HG03108 (cell line): ENCODE data around the gene ORAI3.
"Not testable (repeated sequence)": the region's sequence is repeated elsewhere in the genome, so short reads cannot be mapped to it uniquely, and the experiment has no call there.

Experiments used
- ATAC-seq: cut with Tn5 transposase; IDR thresholded peaks from one replicate; pipeline ENCODE4 v1.9.1; 2021; ENCODE audit warnings: moderate library complexity; ENCODE audit not compliant: unreplicated experiment

The ORAI3 gene

DNA sequence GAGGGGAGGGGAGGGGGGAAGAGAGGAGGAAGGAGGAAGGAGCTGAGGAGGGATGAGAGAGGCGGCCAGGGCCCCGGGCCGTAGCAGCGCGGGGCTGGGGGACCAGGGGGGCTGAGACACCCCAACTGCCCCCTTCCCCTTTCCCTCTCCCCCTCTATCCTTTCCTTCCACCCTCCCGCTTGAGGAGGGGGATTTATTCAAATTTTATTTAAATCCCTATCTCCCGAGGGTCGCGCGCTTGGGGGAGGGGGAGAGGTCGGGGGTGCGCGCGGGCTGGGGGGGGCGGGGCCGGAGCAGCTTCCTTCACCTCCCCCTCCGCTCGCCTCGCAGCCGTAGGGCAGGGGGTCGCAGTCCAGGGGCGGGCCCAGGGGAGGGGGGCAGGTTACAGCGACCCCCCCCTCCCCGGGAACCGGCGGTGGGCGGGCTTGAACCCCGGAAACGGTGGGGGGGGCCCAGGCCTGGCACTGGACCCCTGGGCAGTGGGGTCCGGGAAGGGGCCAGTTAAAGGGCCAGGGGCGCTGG, 25.3 kb upstream of the ORAI3 start, which contains the start of gene FBXL19:
Gene FBXL19, plus strand, starts transcription at position 19 of the 522 bp plus-strand sequence. CDS start 2,183 bp downstream, outside the sequence.
- no peak for ATAC-seq

DNA sequence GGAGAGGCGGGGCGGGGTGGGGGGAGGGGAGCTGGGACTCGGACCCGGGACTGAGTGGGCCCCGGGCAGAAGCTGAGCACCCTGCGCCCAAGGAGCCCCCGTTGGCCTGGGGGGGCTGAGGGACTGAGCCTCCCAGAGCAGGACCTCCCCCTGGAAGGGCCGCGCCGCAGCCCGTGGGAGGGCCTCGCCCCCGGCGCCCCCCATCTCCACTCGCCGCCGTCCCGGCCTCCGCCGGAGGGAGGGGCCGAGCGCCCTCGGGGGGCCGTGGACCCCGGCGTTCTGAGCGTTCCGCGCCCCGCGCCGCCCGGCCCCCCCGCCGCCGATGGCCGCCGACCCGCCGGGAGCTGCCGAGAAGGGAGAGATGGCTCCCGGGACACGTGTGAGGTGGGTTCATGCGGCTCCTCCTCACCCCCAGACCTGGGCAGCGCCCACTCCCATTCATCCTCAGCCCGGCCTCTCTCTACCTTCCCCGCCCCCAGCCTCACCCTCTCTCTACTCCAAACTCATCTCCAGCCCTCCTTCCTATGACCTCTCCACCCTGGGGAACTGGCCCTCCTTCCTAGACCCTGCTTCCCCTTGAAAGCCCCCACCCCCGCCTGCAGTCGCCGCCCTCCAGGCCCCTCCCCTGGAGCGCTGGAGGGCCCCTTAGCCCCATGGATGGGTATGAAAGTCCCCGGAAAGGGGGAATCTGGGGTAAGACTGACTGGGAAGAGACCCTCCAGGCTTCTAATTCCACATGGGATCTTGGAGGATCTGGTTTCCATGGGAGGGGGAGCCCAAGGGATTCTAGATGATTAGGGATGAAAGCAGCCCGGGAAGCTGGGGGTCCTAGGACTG, 24.6 kb upstream of the ORAI3 start:
- no peak for ATAC-seq

DNA sequence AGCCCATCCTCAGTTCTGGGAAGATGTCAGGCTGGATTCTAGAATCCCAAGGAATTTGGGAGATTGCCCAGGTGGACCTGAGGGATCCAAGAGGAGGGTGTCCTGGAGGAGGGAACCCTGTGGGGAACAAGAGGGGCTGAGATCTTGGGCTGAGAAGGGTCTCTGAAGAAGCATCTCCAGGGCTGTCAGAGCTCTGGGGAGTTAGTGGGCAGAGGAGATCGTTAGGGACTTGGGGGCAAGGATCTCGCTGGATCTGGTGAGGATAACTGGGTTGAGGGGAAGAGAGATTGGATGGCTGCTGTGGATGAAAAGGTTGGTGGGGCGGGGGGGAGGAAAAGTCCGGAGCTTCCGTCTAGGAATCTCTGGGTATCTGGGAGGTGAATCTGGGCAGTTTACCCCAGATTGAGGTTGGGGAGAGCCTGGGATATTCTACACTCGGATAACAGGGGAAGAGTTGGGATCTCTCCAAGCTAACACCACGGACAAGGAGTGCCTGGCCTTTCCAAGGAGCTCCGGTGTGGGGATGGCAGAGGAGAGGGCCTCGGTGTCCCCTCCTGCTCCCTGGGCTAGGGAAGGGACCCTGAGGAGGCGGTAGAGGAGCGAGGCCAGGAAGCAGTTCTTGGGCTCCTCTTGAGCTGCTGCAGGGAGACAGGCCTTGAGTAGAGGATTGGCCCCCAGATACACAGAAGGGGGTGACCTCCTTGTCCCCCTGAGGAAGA, 23.8 kb upstream of the ORAI3 start:
- no peak for ATAC-seq

DNA sequence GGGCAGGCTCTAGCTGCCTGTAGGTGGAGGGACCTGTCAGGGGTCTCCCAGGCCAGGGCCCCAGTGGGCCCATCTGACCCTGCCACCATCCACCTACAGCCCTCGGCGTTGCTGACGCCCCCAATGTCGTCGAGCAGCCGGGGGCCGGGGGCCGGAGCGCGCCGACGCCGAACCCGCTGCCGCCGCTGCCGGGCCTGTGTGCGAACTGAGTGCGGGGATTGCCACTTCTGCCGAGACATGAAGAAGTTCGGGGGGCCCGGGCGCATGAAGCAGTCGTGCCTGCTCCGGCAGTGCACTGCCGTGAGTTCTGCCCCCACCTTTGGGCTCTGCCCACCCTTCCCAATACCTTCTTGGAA, 23.3 kb upstream of the ORAI3 start:
- no peak for ATAC-seq

DNA sequence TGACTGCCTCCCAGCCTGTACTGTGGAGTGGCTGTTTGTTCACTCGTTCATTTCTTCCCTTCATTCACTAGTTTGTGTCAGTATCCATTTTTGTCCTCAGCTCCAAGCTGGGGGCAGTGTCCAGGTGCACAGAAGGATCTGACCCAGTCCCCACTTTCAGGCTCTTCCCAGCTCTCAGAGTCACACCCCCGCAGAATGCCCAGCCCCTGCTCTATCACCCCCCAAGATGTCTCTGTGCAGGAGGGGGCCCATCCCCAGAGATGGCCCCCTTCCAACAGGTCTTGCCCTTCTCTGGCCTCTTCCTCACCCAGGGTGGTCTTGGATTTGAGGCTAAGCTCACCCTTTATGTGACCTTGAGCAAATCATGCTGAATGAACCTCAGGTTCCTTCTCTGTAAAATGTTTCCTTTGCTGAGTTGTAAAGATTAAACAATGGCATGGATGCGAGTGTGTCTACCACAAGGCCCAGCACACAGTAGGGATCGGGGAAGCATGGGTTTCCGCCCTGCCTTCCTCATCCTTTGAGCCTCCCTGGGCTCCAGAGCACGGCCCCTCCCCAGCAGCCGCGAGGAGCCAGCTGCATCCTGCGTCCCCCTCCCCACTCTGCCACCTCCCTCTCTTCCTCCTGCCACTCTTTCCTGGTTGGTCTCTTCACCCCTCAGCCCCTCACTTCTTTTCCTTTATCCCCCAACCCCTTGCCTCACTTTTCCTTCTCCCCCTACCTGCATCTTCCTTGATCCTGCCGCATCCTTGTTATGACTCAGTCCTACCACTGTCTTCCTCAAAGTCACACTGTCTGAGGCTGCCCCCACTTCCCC, 22.7 kb upstream of the ORAI3 start:
- no peak for ATAC-seq

DNA sequence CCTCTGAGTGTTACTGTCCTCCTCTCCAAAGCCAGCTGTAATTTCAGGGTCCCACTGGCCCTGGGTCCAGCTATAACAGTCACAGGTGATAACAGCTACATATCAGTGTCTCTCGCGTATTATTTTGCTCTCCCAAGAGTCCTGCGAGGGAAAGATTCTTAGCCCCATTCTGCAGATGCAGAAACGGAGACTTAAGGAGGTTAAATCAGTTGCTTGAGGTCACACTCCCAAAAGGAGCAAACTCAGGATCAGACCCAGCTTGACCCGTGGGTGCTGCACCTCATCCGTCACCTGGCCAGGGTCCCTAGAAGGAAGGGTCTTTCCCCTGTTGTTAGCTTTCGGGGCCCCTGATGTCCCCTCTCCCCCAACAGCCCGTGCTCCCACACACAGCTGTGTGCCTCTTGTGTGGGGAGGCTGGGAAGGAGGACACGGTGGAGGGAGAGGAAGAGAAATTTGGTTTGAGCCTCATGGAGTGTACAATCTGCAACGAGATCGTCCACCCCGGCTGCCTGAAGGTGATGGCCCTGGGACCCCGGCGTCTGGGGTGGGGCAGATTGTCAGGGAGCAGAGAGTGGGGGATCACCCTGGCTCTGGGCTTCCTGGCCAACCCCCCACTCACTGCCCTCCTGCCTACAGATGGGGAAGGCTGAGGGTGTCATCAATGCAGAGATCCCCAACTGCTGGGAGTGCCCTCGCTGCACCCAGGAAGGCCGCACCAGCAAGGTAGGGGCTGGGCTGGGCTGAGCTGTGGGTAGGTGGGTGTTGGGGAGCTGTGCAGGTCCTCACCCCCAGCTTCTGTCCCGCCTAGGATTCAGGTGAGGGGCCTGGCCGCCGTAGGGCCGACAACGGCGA, 21.7 kb upstream of the ORAI3 start:
- no peak for ATAC-seq

DNA sequence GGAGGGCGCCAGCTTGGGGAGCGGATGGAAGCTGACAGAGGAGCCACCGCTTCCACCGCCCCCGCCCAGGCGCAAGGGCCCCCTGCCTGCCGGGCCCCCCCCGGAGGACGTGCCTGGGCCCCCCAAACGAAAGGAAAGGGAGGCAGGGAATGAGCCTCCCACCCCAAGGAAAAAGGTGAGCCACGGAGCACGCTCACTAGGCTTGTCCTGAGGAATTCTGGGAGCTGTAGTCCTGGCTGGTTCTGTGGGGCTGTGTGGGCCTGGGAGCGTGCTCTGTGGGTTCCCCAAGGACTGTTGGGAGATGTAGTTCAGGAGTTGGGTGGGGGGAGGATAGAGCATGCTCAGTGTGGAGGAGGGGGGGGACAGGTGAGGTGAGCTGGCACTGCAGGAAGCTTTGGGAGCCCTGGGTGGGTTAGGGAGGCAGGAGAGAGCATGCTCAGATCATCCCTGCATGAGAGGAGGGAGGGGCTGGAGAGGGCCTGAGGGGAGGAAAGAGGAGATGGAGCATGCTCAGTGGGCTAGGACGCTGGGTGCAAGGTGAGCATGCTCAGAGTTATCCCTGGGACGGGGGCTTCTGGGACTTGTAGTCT, 21.0 kb upstream of the ORAI3 start:
- no peak for ATAC-seq

DNA sequence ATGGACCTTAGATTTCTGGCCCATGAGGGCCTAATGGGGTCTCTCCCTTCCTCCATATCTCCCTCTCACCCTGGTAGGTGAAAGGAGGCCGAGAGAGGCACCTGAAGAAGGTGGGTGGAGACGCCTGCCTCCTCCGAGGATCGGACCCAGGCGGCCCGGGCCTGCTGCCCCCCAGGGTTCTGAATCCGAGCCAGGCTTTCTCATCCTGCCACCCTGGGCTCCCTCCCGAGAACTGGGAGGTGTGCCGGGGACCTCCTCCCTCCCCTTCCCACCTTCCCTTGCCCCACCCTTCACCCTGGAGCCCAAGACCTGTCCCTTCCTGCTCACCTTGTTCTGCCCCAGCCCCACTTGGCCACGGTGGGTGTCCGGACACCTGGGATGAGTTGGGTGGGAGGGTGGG, 20.5 kb upstream of the ORAI3 start:
- no peak for ATAC-seq

DNA sequence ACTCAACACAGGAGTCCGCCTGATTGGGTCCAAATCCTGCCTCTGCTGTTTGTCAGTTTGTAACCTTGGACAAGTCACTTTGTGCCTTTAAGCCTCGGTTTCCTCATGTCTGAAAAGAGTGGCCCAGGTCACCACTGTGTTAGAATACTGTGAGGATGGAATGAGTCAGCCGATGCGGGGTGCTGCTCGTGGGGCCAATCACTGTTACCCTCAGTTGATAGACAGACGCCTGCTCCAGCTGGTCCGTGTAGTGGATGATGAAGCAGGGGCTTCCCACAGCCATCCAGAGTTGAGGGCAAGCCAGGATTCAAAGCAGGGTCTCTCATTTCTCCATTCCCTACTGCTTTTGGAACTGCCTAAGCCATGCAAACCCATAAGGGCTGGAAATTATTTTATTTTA, 19.7 kb upstream of the ORAI3 start:
- no peak for ATAC-seq

DNA sequence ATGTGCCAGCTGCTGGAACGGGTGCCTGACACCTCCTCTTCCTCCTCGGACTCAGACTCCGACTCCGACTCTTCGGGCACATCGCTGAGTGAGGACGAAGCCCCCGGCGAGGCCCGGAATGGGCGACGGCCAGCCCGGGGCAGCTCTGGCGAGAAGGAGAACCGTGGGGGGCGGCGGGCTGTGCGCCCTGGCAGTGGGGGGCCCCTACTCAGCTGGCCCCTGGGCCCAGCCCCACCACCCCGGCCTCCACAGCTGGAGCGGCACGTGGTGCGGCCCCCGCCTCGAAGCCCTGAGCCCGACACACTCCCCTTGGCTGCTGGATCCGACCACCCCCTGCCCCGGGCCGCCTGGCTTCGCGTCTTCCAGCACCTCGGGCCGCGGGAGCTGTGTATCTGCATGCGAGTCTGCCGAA, 18.7 kb upstream of the ORAI3 start:
- ATAC-seq, result no peak

DNA sequence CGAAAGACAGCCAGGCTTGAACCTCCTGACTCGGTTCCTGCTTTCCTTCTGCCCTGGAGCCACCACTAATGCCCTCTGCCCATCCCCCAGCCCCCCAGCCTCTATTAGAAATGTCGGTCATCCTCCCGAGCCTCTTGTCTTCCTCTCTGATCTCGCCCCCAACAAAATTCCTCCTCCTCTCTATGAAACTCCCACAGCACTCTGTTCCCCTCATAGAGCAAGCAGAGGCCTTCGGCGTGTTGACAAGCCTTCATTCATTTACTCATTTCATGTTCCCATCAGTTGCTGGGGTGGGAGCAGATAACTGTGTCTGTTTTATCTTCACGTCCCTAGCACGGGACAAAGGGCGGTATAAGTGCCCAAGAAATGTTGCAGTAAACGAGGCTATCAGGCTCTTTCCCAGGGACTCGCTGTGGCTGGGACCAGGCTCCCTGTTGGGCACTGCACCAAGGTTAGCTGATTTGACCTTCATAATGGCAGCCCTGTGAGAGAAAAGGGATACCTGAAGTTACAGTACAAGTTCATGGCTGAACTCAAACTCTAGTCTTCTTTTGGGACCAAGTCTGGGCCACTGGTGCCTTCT, 17.7 kb upstream of the ORAI3 start:
- no peak for ATAC-seq

DNA sequence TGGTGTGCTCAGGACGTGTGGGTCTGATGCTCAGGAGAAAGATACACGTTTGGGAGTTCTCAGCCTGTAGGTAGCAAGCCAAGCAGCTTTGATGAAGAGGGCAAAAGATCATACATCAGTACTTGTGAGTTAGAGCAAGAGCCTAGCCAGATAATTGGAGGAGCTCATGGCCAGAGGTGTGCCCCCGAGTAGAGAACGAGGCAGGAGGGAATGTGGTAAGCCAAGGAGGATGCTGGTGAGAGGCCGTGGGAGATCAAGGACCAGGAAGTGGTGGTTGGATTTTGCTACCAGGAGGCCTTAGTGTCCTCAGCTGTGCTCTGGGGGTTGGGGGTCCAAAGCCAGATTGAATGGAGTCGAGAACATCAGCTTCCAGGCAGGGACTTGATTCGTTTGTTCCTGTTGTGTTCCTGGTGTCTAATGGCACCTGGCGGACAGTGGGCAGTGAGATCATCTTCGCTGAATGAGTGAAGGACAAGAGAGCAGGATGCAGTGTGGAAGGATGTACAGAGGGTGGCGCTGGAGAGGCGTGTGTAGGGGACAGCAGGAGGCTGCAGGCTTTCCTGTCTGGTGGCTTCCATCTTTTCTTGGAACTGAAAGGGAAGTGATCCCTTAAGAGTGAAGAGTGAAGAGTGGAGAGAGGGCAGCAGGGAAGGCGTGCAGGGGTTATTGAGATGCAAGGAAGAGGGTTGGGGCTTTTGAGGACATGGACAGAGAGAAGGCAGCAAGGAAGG, 13.9 kb upstream of the ORAI3 start:
- no peak for ATAC-seq

DNA sequence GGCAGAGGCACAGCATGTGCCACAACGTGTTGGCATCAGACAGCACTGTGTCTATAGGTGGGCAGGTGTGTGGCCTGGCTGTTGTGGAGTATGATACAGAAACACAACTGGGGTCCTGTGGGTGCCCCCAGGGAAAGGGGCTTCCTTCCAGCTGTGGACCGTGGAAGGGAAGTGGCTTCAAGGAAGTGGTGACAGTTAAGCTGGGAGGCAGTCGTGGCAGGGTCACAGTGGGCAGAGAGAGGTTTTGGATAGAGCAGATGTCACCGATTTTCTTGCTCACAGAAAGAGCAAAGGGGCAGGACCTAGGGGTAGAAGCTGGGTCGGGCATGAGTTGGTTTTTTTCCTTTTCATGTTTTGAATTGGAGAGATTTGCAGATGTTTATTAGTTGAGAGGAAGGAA, 11.2 kb upstream of the ORAI3 start:
- ATAC-seq, result no peak

DNA sequence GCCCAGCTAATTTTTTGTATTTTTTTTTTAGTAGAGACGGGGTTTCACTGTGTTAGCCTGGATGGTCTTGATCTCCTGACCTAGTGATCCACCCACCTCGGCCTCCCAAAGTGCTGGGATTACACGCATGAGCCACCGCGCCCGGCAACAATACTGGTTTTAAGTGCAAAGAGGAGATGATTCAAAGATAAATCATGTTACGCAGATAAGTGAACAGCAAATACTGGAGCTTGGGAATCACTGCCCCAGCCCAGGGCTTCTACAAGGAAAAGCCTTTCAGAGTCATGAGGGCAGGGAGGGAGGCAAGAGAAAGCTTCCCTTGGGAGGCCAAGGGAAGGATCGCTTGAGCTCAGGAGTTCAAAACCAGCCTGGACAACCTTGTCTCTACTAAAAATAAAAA, 9.3 kb upstream of the ORAI3 start:
- not testable (repeated sequence) for ATAC-seq

DNA sequence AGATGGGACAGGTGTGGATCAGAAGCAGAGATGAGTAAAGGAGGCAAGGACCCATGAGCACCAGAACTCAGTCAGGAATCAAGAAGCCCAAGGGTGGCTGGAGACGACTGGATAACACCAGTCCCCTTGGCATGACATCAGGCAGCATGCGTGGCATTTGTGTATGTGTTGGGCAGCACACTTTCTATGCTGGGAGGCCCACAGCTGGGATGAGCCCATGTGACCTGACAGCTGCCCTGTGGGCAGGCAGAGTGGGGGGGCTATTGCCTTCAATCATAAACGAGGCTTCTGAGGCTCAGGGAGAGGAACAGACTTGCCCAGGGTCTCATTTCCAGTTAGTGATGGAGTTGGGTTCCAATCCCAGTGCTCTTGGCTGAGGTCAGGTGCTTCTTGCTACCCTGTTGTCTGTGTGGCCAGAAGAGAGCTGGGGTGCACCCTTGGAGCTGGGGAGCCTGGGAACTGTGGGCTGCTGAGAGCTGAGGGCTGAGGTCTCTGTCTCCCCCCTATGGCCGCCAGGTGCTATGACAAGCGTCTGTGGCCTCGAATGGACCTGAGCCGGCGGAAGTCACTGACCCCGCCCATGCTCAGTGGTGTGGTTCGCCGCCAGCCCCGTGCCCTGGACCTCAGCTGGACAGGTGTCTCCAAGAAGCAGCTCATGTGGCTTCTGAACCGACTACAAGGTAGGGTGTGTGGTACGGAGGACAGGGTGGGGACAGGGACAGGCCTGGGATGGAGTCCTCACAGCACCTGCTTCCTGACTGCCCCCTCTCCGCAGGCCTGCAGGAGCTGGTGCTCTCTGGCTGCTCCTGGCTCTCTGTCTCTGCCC, 7.1 kb upstream of the ORAI3 start:
- peak; percentile 88 for ATAC-seq

DNA sequence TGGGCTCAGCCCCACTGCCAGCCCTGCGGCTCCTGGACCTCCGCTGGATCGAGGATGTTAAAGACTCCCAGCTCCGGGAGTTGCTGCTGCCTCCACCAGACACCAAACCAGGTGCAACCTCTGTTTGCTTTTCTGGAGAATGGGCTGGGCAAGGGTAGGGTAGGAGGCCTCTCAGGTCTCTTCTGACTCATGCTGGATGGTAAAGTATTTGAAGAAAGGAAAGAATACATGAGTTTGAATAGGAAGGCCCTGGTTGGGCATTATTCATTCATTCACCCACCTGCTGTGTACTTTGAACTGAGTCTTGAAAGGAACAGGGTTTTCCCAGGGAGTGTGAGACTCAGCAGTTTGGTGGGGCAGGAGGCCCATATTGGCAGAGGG, 6.5 kb upstream of the ORAI3 start:
- no peak for ATAC-seq

DNA sequence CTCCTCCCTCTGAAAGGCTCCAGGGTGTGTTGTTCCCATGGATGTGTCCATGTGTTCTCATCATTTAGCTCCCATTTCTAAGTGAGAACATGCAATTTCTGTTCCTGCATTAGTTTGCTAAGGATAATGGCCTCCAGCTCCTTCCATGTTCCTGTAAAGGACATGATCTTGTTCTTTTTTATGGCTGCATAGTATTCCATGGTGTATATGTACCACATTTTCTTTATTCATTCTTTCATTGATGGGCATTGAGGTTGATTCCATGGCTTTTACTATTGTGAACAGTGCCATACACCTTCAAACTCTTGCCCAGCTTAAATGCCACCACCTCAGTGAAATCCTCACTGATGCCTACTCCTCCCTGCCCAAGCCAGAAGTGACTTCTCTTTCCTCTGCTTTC, 4.5 kb upstream of the ORAI3 start:
- ATAC-seq, result no peak
